SK-N-SH (cell line): ENCODE results near the gene ZNF44. TPM values are rescaled to one million over a fixed set of nuclear protein-coding genes. Genes with fewer than 3 reads are reported as not detected.

ENCODE experiments used
- CTCF ChIA-PET: fragments of 300-600, 350-600 bp; formaldehyde crosslinking; extraction: SDS; loops from one replicate; lab custom pipeline; 2021; lab: Yijun Ruan, JAX
- POLR2A ChIA-PET: fragments of 350-600 bp; sonication (Branson Sonifier 250); formaldehyde crosslinking; extraction: SDS; loops from one replicate; lab custom pipeline; 2020; ENCODE audit warnings: antibody characterized with exemption, inconsistent platforms; lab: Yijun Ruan, JAX
- DNase-seq: peaks from one replicate; pipeline ENCODE4 v3.0.0; 2012
- H2AFZ ChIP-seq: fragments of 200-600 bp; sonication (generic); 2 replicates; pipeline ENCODE4 v1.8.1; 2016; ENCODE audit warnings: antibody characterized with exemption, mild to moderate bottlenecking, low read depth
- H3F3A ChIP-seq: fragments of 200-600 bp; sonication (generic); replicated peaks from 2 replicates; pipeline ENCODE3; 2016; ENCODE audit warnings: antibody characterized with exemption, mild to moderate bottlenecking; ENCODE audit not compliant: insufficient read depth
- H3K27ac ChIP-seq, 2 experiments: fragments of 200-500 bp in 1 of 2; fragments of 200-600 bp in 1 of 2; sonication (Bioruptor generic) in 1 of 2; sonication (generic), shearing (Covaris generic) in 1 of 2; 2 replicates each; pipeline versions ENCODE4 v1.5.1 to v1.6.1; 2014 to 2016; ENCODE audit warnings: low read depth in 2 of 2, inconsistent platforms in 1 of 2, low read length in 1 of 2, mild to moderate bottlenecking in 1 of 2, mixed read lengths in 1 of 2
- H3K27me3 ChIP-seq: fragments of 200-600 bp; sonication (generic), shearing (Covaris generic); 2 replicates; pipeline ENCODE4 v1.6.1; 2016; ENCODE audit warnings: mixed run types; ENCODE audit not compliant: insufficient read depth
- H3K36me3 ChIP-seq, 2 experiments: fragments of 200-500 bp in 1 of 2; fragments of 200-600 bp in 1 of 2; sonication (Bioruptor generic) in 1 of 2; sonication (generic) in 1 of 2; replicated peaks in 1 of 2; 2 replicates each; pipeline versions ENCODE3 to v1.5.1; 2014 to 2016; ENCODE audit warnings: low read length in 1 of 2, mild to moderate bottlenecking in 1 of 2; ENCODE audit not compliant: insufficient read depth in 2 of 2, control insufficient read depth in 1 of 2
- H3K4me1 ChIP-seq, 2 experiments: fragments of 200-500 bp in 1 of 2; fragments of 200-600 bp in 1 of 2; sonication (Bioruptor generic) in 1 of 2; sonication (generic), shearing (Covaris generic) in 1 of 2; 2 replicates each; pipeline versions ENCODE4 v1.5.1 to v1.6.1; 2014 to 2016; ENCODE audit warnings: low read depth in 1 of 2, low read length in 1 of 2, mixed run types in 1 of 2; ENCODE audit not compliant: insufficient read depth in 2 of 2, control insufficient read depth in 1 of 2
- H3K4me2 ChIP-seq: fragments of 200-600 bp; sonication (generic), shearing (Covaris generic); 2 replicates; pipeline ENCODE4 v1.6.1; 2017; ENCODE audit warnings: mixed run types
- H3K4me3 ChIP-seq, 2 experiments: fragments of 200-500 bp in 1 of 2; fragments of 200-600 bp in 1 of 2; sonication (Bioruptor generic) in 1 of 2; sonication (generic), shearing (Covaris generic) in 1 of 2; 2 replicates each; pipeline versions ENCODE4 v1.5.1 to v1.8.1; 2014 to 2016; ENCODE audit warnings: low read depth in 2 of 2, inconsistent platforms in 1 of 2, low read length in 1 of 2, mild to moderate bottlenecking in 1 of 2, mixed read lengths in 1 of 2, moderate library complexity in 1 of 2
- H3K79me2 ChIP-seq: fragments of 200-600 bp; sonication (generic); 2 replicates; pipeline ENCODE4 v1.8.1; 2017; ENCODE audit warnings: mild to moderate bottlenecking; ENCODE audit not compliant: insufficient read depth
- H3K9ac ChIP-seq: fragments of 200-600 bp; sonication (generic); 2 replicates; pipeline ENCODE4 v1.6.1; 2017; ENCODE audit warnings: mixed run types
- H3K9me2 ChIP-seq: fragments of 200-600 bp; sonication (generic); 2 replicates; pipeline ENCODE4 v1.6.1; 2017; ENCODE audit warnings: mixed run types
- H3K9me3 ChIP-seq: fragments of 200-600 bp; sonication (generic); 2 replicates; pipeline ENCODE4 v1.6.1; 2017; ENCODE audit warnings: mixed run types, mild to moderate bottlenecking, moderate library complexity
- H4K20me1 ChIP-seq: fragments of 200-600 bp; sonication (generic); 2 replicates; pipeline ENCODE4 v1.6.1; 2017; ENCODE audit warnings: mild to moderate bottlenecking, mixed run types; ENCODE audit not compliant: insufficient read depth
- ELF1 ChIP-seq: IDR thresholded peaks from 2 replicates; pipeline ENCODE4 v1.4.0; 2012
- EP300 ChIP-seq, 2 experiments: IDR thresholded peaks; 2 replicates each; pipeline versions ENCODE4 v1.4.0 to v1.6.1; 2012; ENCODE audit warnings: borderline replicate concordance in 1 of 2, low read depth in 1 of 2, low read length in 1 of 2
- EZH2phosphoT487 ChIP-seq: fragments of 200-600 bp; sonication (generic); IDR thresholded peaks from 2 replicates; pipeline ENCODE4 v1.6.1; 2017; ENCODE audit warnings: low read depth, mixed run types, mild to moderate bottlenecking, antibody characterized with exemption, moderate library complexity, borderline replicate concordance
- GABPA ChIP-seq: IDR thresholded peaks from 2 replicates; pipeline ENCODE4 v1.4.0; 2012; ENCODE audit warnings: low read depth, mild to moderate bottlenecking
- GATA2 ChIP-seq: sonication (generic); formaldehyde crosslinking; IDR thresholded peaks from 2 replicates; pipeline ENCODE4 v1.5.0; 2020; ENCODE audit warnings: mild to moderate bottlenecking, missing genetic modification reagents
- JUND ChIP-seq: IDR thresholded peaks from 2 replicates; pipeline ENCODE4 v1.4.0; 2012
- RXRA ChIP-seq: IDR thresholded peaks from 2 replicates; pipeline ENCODE4 v1.4.0; 2012; ENCODE audit warnings: low read depth, mild to moderate bottlenecking, borderline replicate concordance
- YY1 ChIP-seq: IDR thresholded peaks from 2 replicates; pipeline ENCODE4 v1.4.0; 2012; ENCODE audit warnings: low read depth, mild to moderate bottlenecking
- WGBS: methylation state at CpG from one replicate; pipeline ENCODE4 v1.1.6; 2017; ENCODE audit warnings: low lambda C conversion rate; 5-methylcytosine and 5-hydroxymethylcytosine counted together
- polyA plus RNA-seq, 3 experiments: library from polyadenylated mRNA; depleted of rRNA; stranded (reverse); fragments of >200 nt; gene quantifications; 2 replicates each; pipeline ENCODE4 v1.2.3, GENCODE V29; 2012
- TF ChIP-seq, protein P1 (sequence below): IDR thresholded peaks from 2 replicates; pipeline ENCODE4 v1.6.1; 2012; ENCODE audit warnings: mild to moderate bottlenecking, low read depth, low read length, moderate library complexity
- TF ChIP-seq, protein P2 (sequence below): IDR thresholded peaks from 2 replicates; pipeline ENCODE4; 2012
- TF ChIP-seq, protein P3 (sequence below): fragments of 150-350 bp; IDR thresholded peaks from 2 replicates; pipeline ENCODE4 v1.6.1; 2016; ENCODE audit warnings: mild to moderate bottlenecking, low read depth, low read length

The ZNF44 gene
- polyA plus RNA-seq, 1 of the 3 experiments (the other 2 are of a cell fraction): 3.6 TPM

DNA sequence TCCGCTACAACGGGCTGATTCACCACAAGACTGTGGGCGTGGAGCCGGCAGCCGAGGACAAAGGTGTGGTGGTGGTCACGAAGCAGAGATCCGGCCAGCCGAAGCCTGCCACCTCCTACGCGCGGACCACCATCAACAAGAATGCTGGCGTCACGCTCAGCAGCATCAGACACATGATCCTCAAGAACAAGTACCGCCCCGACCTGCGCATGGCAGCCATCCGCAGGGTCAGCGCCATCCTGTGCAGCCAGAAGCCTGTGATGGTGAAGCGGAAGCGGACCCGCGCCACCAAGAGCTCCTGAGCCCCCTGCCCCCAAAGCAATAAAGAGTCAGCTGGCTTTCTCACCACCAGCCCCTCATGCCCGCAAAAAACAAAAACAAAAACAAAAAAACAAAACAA lies 34.4 kb downstream of the ZNF44 start (continued):
- TF ChIP-seq, protein P1, sequence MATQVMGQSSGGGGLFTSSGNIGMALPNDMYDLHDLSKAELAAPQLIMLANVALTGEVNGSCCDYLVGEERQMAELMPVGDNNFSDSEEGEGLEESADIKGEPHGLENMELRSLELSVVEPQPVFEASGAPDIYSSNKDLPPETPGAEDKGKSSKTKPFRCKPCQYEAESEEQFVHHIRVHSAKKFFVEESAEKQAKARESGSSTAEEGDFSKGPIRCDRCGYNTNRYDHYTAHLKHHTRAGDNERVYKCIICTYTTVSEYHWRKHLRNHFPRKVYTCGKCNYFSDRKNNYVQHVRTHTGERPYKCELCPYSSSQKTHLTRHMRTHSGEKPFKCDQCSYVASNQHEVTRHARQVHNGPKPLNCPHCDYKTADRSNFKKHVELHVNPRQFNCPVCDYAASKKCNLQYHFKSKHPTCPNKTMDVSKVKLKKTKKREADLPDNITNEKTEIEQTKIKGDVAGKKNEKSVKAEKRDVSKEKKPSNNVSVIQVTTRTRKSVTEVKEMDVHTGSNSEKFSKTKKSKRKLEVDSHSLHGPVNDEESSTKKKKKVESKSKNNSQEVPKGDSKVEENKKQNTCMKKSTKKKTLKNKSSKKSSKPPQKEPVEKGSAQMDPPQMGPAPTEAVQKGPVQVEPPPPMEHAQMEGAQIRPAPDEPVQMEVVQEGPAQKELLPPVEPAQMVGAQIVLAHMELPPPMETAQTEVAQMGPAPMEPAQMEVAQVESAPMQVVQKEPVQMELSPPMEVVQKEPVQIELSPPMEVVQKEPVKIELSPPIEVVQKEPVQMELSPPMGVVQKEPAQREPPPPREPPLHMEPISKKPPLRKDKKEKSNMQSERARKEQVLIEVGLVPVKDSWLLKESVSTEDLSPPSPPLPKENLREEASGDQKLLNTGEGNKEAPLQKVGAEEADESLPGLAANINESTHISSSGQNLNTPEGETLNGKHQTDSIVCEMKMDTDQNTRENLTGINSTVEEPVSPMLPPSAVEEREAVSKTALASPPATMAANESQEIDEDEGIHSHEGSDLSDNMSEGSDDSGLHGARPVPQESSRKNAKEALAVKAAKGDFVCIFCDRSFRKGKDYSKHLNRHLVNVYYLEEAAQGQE: no peak
- TF ChIP-seq, protein P2, sequence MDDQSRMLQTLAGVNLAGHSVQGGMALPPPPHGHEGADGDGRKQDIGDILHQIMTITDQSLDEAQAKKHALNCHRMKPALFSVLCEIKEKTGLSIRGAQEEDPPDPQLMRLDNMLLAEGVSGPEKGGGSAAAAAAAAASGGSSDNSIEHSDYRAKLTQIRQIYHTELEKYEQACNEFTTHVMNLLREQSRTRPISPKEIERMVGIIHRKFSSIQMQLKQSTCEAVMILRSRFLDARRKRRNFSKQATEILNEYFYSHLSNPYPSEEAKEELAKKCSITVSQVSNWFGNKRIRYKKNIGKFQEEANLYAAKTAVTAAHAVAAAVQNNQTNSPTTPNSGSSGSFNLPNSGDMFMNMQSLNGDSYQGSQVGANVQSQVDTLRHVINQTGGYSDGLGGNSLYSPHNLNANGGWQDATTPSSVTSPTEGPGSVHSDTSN: no peak
- TF ChIP-seq, protein P3, sequence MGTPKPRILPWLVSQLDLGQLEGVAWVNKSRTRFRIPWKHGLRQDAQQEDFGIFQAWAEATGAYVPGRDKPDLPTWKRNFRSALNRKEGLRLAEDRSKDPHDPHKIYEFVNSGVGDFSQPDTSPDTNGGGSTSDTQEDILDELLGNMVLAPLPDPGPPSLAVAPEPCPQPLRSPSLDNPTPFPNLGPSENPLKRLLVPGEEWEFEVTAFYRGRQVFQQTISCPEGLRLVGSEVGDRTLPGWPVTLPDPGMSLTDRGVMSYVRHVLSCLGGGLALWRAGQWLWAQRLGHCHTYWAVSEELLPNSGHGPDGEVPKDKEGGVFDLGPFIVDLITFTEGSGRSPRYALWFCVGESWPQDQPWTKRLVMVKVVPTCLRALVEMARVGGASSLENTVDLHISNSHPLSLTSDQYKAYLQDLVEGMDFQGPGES: no peak

DNA sequence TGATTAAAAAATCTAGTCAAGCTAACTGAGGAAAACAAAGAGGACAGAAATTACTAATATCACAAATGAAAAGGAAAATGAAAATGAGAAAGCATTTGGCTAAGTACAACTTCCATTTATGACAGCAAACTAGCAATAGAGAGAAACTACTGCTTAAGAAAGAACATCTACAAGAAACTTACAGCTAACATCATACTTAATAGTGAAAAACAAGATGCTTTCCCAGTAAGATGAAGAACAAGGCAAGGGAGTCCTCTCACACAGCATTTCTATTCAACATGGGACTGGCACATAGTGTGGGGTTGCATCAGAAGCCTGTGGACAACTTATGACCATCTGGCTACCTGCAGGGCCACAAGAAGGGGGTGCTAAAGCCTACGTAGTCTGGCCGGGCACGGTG lies 39.3 kb downstream of the ZNF44 start:
- no peaks in the 10 kb centered on the region for H4K20me1 ChIP-seq
- peaks cover 5% of the 10 kb centered on the region; the same call in 1 of the 2 replicates for H3K9me3 ChIP-seq
- ChIA-PET CTCF (interaction anchor here (0.9 kb wide), 1 partner anchor 240 kb away, joined by 3 read pairs; no protein-coding TSS in a partner anchor), POLR2A (no interaction called here)
- H3K36me3 ChIP-seq: no peaks in the 10 kb centered on the region
- H3K4me3 ChIP-seq: no peak overlapping the region
- TF ChIP-seq ELF1: no peak
- no peak for TF ChIP-seq GABPA
- no peak for TF ChIP-seq EZH2phosphoT487
- TF ChIP-seq GATA2: no peak
- TF ChIP-seq JUND: no peak
- no peak for TF ChIP-seq YY1
- TF ChIP-seq RXRA: no peak
- TF ChIP-seq, protein P2: no peak
- TF ChIP-seq EP300 (IDR thresholded peaks at IDR 0.05; ENCODE audit: borderline replicate concordance in 1 of 2, low read depth in 1 of 2, low read length in 1 of 2): no peak
- TF ChIP-seq, all 33 proteins: peak for 0
- Histone ChIP-seq H3F3A (no peaks in the 10 kb centered on the region), H3K27me3 (no peaks in the 10 kb centered on the region), H3K79me2 (no peaks in the 10 kb centered on the region), H3K27ac (no peak overlapping the region), H3K4me1 (no peaks in the 10 kb centered on the region), H3K4me2 (no peak overlapping the region), H3K9ac (no peak overlapping the region), H2AFZ (no peak overlapping the region), H3K9me2 (no peaks in the 10 kb centered on the region)
- DNase-seq: no peak
- WGBS: 40% methylated on average over 2 of the region's 3 CpGs
